HepG2 (cell line): ENCODE results near the gene SAMD9. TPM values are rescaled to one million over a fixed set of nuclear protein-coding genes. Genes with fewer than 3 reads are reported as not detected.

Experiments
- ATAC-seq: fragments of 200-7000 bp; cut with Tn5 transposase; 3 replicates; pipeline ENCODE4 v1.9.1; 2020; ENCODE audit warnings: mild to moderate bottlenecking, moderate library complexity
- BruUV-seq: library from RNA; stranded (reverse); fragments of 400-500 nt; replicated peaks from 2 replicates; lab custom pipeline; 2021; lab: Mats Ljungman, UMichigan
- CTCF ChIA-PET: fragments of 300-600 bp; formaldehyde crosslinking; extraction: SDS; loops from one replicate; lab custom pipeline; 2021; ENCODE audit warnings: low total read pairs, inconsistent platforms, low intra/inter-chr PET ratio; lab: Yijun Ruan, JAX
- POLR2A ChIA-PET: fragments of 350-600 bp; sonication (Branson Sonifier 250); formaldehyde crosslinking; loops from one replicate; lab custom pipeline; 2020; ENCODE audit warnings: antibody characterized with exemption, inconsistent platforms; lab: Yijun Ruan, JAX
- DNase-seq: peaks from one replicate; pipeline ENCODE4 v3.0.0-alpha.2; 2015; ENCODE audit warnings: low spot score
- FAIRE-seq: peaks from 3 replicates; lab custom pipeline; 2011; peaks lifted over from hg19 to GRCh38; lab: Jason Lieb, UNC
- H2AFZ ChIP-seq: one replicate; pipeline ENCODE4 v1.6.1; 2011; ENCODE audit warnings: low read length, inconsistent platforms
- H3K27ac ChIP-seq: fragments of 300-600 bp; 3 replicates; pipeline ENCODE4 v1.8.0; 2011; ENCODE audit warnings: mixed run types, mild to moderate bottlenecking, mixed read lengths, low read length, inconsistent platforms; ENCODE audit not compliant: insufficient read depth; ENCODE audit errors: extremely low read length
- H3K27me3 ChIP-seq, 2 experiments: fragments of 200-600 bp in 1 of 2; 2 replicates in 1 of 2; 3 replicates in 1 of 2; pipeline versions ENCODE4 v1.6.0 to v1.8.0; 2011; ENCODE audit warnings: low read length in 2 of 2, mild to moderate bottlenecking in 2 of 2, moderate library complexity in 2 of 2, inconsistent platforms in 1 of 2; ENCODE audit not compliant: insufficient read depth in 2 of 2, control insufficient read depth in 1 of 2
- H3K36me3 ChIP-seq, 2 experiments: fragments of 200-600 bp in 1 of 2; replicated peaks in 1 of 2; 2 replicates in 1 of 2; 3 replicates in 1 of 2; pipeline versions ENCODE4 v1.5.1 to v1.8.0; 2011; ENCODE audit warnings: low read length in 2 of 2, inconsistent platforms in 1 of 2; ENCODE audit not compliant: insufficient read depth in 2 of 2, control insufficient read depth in 1 of 2
- H3K4me1 ChIP-seq: 2 replicates; pipeline ENCODE4 v1.5.1; 2012; ENCODE audit warnings: low read length, inconsistent platforms; ENCODE audit not compliant: insufficient read depth
- H3K4me2 ChIP-seq: 2 replicates; pipeline ENCODE4 v1.6.0; 2011; ENCODE audit warnings: low read depth, low read length, inconsistent platforms
- H3K4me3 ChIP-seq, 3 experiments: fragments of 200-600 bp in 1 of 3; sonication (generic), shearing (Covaris generic) in 1 of 3; replicated peaks in 1 of 3; 2 replicates each; pipeline ENCODE4 v1.5.1; 2011 to 2016; ENCODE audit warnings: low read length in 3 of 3, inconsistent platforms in 2 of 3, low read depth in 2 of 3, mild to moderate bottlenecking in 2 of 3, control low read depth in 1 of 3, mixed read lengths in 1 of 3; ENCODE audit not compliant: insufficient read depth in 1 of 3
- H3K79me2 ChIP-seq: one replicate; pipeline ENCODE4 v1.6.1; 2011; ENCODE audit warnings: low read length, inconsistent platforms; ENCODE audit not compliant: insufficient read depth
- H3K9ac ChIP-seq: 2 replicates; pipeline ENCODE4 v1.6.0; 2011; ENCODE audit warnings: mild to moderate bottlenecking, low read depth, low read length, inconsistent platforms; ENCODE audit not compliant: insufficient read depth
- H3K9me3 ChIP-seq: 2 replicates; pipeline ENCODE4 v1.5.1; 2012; ENCODE audit warnings: mild to moderate bottlenecking, low read length
- H4K20me1 ChIP-seq: 2 replicates; pipeline ENCODE4 v1.6.0; 2011; ENCODE audit warnings: inconsistent platforms, mild to moderate bottlenecking, low read length, moderate library complexity; ENCODE audit not compliant: insufficient read depth
- DMTF1 ChIP-seq: sonication (generic); formaldehyde crosslinking; IDR thresholded peaks from 2 replicates; pipeline ENCODE4 v1.4.0; 2020; ENCODE audit warnings: mild to moderate bottlenecking, missing genetic modification reagents
- E2F1 ChIP-seq: sonication (generic); formaldehyde crosslinking; IDR thresholded peaks from 2 replicates; pipeline ENCODE4 v1.5.0; 2020; ENCODE audit warnings: missing genetic modification reagents
- HOMEZ ChIP-seq: IDR thresholded peaks from 2 replicates; pipeline ENCODE4 v1.6.1; 2016; ENCODE audit warnings: low read depth
- MXD3 ChIP-seq: IDR thresholded peaks from 2 replicates; pipeline ENCODE4 v1.6.1; 2016; ENCODE audit warnings: mild to moderate bottlenecking, missing biosample characterization, missing genetic modification reagents
- NFYC ChIP-seq: IDR thresholded peaks from 2 replicates; pipeline ENCODE4 v1.6.1; 2016; ENCODE audit warnings: missing genetic modification reagents, missing compliant biosample characterization
- PATZ1 ChIP-seq: sonication (generic); formaldehyde crosslinking; IDR thresholded peaks from 2 replicates; pipeline ENCODE4 v1.4.0; 2020; ENCODE audit warnings: missing genetic modification reagents
- SRSF4 ChIP-seq: fragments of 200-400 bp; formaldehyde crosslinking; IDR thresholded peaks from one replicate; pipeline ENCODE4 v1.6.1; 2018; ENCODE audit warnings: mild to moderate bottlenecking, low read depth, low read length, moderate library complexity; ENCODE audit not compliant: poor library complexity, severe bottlenecking
- SRY ChIP-seq: sonication (generic); formaldehyde crosslinking; IDR thresholded peaks from 2 replicates; pipeline ENCODE4 v1.8.0; 2022; ENCODE audit warnings: mild to moderate bottlenecking, missing genetic modification reagents
- ZBED4 ChIP-seq: sonication (generic); formaldehyde crosslinking; IDR thresholded peaks from 2 replicates; pipeline ENCODE4 v1.4.0; 2020; ENCODE audit warnings: missing genetic modification reagents, borderline replicate concordance
- ZBTB3 ChIP-seq: sonication (generic); formaldehyde crosslinking; IDR thresholded peaks from 2 replicates; pipeline ENCODE4 v1.4.0; 2020; ENCODE audit warnings: low read depth, mild to moderate bottlenecking, moderate library complexity, missing genetic modification reagents, borderline replicate concordance
- ZNF292 ChIP-seq: sonication (generic); formaldehyde crosslinking; IDR thresholded peaks from 2 replicates; pipeline ENCODE4 v1.8.1; 2022; ENCODE audit warnings: mild to moderate bottlenecking, low read depth, missing genetic modification reagents, borderline replicate concordance
- ZNF598 ChIP-seq: sonication (generic); formaldehyde crosslinking; IDR thresholded peaks from 2 replicates; pipeline ENCODE4 v1.5.1; 2020; ENCODE audit warnings: mild to moderate bottlenecking, missing genetic modification reagents, borderline replicate concordance
- WGBS: methylation state at CpG from one replicate; pipeline ENCODE4 v1.1.6; 2017; ENCODE audit warnings: low lambda C conversion rate; 5-methylcytosine and 5-hydroxymethylcytosine counted together
- in situ Hi-C: cut with HindIII; loops from 2 replicates; pipeline ENCODE4 v1.10.0; 2017; ENCODE audit warnings: low pct_unique_long_range_greater_than_20kb; ENCODE audit not compliant: extremely low pct_ligation_motif_present
- intact Hi-C: fragments of 100-400 bp; cut with micrococcal nuclease; formaldehyde crosslinking; loops from one replicate; pipeline ENCODE4 v1.10.0; 2022; ENCODE audit not compliant: unreplicated experiment
- polyA plus RNA-seq, 8 experiments: library from polyadenylated mRNA; depleted of rRNA in 3 of 8; stranded (reverse) in 7 of 8; unstranded in 1 of 8; fragments of >200 nt; fragmentation: Illumina TruSeq in 4 of 8; extraction: Trizol in 4 of 8; gene quantifications; 2 replicates each; pipeline versions ENCODE4 v1.2.1 to v1.2.3, GENCODE V29; 2011 to 2016; ENCODE audit warnings: low read depth in 4 of 8, missing spikeins in 1 of 8, mixed read lengths in 1 of 8; ENCODE audit not compliant: insufficient read depth in 1 of 8
- total RNA-seq, 5 experiments: library from RNA; depleted of rRNA; stranded (reverse); fragments of >200 nt; fragmentation: Illumina TruSeq; extraction: Trizol; gene quantifications; 2 replicates each; pipeline ENCODE4 v1.2.3, GENCODE V29; 2016; ENCODE audit warnings: low read depth in 1 of 5

SAMD9 gene
- total and polyA plus RNA-seq, 2 of the 13 experiments (the other 11 are each of a cell fraction or from before 2014, with no cell fraction given) = 0.08 to 1.5 TPM

GRCh38 chr7:93148144-93148543 is 30.4 kb upstream of the SAMD9 start, which contains the start of gene SAMD9L:
TSS of gene SAMD9L (minus strand) at chr7:93148385. CDS start at chr7:93135971, 12,414 bp downstream.
- H3K4me1 ChIP-seq = no peaks in the 10 kb centered on the region
- no TSS peak for BruUV-seq
- H4K20me1 ChIP-seq = no peaks in the 10 kb centered on the region
- POLR2A ChIA-PET = no interaction called here
- CTCF ChIA-PET = no interaction called here
- DNase-seq (no peak), FAIRE-seq (no peak), ATAC-seq (no peak)
- no peaks in the 10 kb centered on the region for H3K36me3 ChIP-seq
- WGBS = 18% methylated on average over 2 of the region's 2 CpGs
- in situ Hi-C loops (no loop called here), intact Hi-C loops (no loop called here)
- no peak within 1 kb of the TSS for H3K4me2 ChIP-seq
- H3K9me3 ChIP-seq = no peaks in the 10 kb centered on the region
- H3K79me2 ChIP-seq = no peaks in the 10 kb centered on the region
- no peak within 1 kb of the TSS for H3K9ac ChIP-seq
- H3K27ac ChIP-seq = no peak within 1 kb of the TSS
- peaks cover 2 to 3% of the 10 kb centered on the region in 2 experiments; a peak in 2 of 5 replicates for H3K27me3 ChIP-seq
- no peak within 1 kb of the TSS for H3K4me3 ChIP-seq
- no peak within 1 kb of the TSS for H2AFZ ChIP-seq
- TF ChIP-seq ZBTB3 (CRISPR knock-in tag) (no peak), PATZ1 (CRISPR knock-in tag) (no peak), ZNF292 (no peak), DMTF1 (no peak), ZBED4 (CRISPR knock-in tag) (no peak), NFYC (CRISPR knock-in tag) (no peak), MXD3 (CRISPR knock-in tag) (no peak), ZNF598 (CRISPR knock-in tag) (no peak), SRSF4 (no peak), HOMEZ (no peak), E2F1 (CRISPR knock-in tag) (no peak), SRY (CRISPR knock-in tag) (no peak)
